Inflammatory macrophage (primary cell): ENCODE data around the gene SLC25A11.

Experiments
- DNase-seq, 2 donors: peaks; one replicate each; pipeline ENCODE4 v3.0.0-alpha.2; 2020 to 2022

Gene SLC25A11

DNA sequence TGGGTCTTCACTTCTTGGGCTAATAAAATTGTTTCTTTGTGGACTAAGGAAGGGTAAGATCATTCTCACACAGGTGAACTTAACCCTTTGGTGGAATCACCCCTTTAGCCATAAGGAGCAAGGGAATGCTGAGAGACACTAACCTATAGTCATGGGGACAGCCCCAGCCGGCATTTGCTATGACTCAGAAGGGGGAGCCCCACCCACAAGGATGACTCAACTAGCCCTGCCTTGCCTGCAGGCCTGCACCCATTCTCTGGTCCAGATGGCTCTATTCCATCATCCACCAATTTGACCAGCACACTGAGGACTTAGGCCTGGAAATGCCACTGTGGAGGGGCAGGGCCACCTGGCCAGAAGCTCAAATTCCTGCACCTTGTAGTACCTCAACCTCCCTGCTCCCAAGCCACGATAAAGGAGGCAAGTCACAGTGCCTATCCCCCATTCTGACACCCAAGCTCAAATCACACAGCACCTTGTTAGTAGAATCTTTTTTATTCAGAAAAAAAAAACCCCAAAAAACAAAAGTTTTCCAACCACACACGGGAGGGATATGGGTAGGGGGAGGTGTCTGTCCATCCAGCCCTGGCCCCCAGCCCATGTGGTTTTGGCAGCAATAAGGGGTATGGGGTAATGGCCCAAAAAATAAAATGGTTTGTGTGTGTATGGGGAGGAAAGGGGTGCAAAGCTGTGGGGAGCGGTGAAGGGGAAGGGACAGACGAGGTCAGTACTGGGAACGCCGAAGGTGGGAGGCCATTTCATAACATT, 5.5 kb upstream of the SLC25A11 start:
- DNase-seq: peak; percentile 82 to 90

DNA sequence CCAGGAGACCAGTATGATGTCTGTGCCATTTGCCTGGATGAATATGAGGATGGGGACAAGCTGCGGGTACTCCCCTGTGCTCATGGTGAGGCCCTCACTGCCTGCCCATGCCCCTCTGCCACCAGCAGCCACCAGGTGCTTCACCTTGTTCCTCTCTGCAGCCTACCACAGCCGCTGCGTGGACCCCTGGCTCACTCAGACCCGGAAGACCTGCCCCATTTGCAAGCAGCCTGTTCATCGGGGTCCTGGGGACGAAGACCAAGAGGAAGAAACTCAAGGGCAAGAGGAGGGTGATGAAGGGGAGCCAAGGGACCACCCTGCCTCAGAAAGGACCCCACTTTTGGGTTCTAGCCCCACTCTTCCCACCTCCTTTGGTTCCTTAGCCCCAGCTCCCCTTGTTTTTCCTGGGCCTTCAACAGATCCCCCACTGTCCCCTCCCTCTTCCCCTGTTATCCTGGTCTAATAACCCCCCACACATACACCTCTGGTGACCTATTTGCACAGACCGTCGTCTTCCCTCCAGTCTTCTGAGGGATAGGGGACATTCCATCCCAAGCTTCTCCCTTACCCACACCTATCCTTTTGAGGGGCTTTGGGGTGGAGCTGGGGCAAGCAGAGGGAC, 4.8 kb upstream of the SLC25A11 start:
- no peak for DNase-seq

DNA sequence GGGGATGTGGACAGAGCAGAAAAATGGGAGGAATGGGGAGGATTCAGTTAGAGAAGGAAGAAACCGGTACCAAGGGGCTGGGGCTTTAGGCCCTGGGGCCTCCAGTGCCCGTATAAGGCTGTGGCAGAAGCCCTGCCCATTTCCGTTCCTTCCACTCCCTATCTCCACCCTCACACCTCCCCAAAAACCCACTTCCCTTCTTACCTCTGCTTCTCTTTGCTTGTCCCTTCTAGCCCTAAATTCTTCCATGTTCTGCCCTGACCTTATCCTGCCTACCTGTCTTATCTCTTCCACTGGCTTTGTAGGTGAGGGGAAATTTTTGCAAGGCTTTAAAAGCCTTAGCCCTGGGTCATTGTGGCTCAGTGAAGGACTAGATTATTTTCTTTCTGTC, 4.3 kb upstream of the SLC25A11 start:
- DNase-seq: peak in 1 of 2 donors; percentile 31

DNA sequence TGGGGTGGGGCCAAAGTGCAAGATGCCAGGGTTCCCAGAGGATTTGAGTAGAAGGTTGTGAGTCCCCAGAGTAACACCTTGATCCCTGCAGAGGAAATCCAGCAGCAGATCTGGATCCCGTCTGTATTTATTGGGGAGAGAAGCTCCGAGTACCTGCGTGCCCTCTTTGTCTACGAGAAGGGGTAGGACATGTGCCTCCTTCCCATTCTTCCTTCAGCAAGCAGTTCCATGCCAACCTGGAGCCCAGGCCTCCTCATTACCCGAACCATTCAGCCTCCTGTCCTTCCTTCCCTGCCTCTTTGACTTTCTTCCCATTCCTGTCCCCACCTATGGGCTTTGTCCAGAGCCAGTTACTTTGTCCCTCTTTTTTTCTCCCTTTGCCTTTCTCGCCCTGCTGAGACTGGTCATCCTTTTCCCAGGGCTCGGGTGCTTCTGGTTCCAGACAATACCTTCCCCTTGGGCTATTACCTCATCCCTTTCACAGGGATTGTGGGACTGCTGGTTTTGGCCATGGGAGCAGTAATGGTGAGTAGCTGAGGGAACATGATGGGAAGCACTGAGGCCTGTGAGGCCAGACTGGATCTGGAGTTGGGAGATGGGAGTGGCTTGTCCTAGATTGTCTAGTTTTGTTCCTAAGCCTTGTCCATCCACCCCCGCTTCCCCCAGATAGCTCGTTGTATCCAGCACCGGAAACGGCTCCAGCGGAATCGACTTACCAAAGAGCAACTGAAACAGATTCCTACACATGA, 3.1 kb upstream of the SLC25A11 start:
- no peak for DNase-seq

DNA sequence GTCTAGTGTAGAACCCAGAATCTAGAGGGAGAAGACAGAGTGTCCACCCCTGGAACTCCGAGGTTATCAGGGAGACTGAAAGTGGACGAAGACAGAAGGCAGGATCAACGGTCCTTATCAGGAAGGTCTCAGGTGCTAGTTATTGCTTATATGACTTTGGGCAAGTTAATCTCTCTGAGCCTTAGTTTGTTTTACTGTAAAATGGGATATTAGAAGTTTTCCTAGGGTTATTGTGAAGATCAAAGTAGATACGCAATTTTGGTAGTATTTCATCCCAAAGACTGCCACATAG, 1.4 kb upstream of the SLC25A11 start:
- no peak for DNase-seq

DNA sequence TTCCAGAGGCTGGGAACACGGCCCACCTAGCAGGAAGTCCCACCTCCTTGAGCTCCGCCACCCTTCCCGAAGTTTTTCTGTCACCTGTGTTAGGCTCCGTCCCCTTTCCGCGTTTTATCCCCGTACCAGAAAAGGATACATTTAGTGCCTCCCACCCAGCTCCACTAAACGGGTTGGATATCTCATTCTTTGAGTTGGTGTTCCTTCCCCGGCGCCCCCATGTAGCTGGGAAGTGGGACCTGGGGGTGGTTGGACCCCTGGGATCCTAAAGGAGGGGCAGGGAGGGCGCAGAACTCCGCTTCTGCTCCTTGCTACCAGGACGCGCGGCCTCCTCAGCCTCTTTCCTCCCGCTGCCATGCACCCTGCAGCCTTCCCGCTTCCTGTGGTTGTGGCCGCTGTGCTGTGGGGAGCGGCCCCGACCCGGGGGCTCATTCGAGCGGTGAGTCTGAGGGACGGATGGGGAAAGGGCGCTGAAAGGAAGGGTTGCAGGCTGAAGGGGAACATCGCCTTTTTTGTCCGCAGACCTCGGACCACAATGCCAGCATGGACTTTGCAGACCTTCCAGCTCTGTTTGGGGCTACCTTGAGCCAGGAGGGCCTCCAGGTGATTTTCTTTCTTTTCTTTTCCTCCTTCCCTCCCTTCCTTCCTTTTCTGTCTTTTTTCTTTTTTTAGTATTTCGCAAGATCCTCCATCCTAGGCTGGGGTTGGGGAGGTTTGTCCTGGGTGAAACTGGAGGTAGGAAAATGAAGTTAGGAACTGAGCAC, 891 bp upstream of the SLC25A11 start:
- DNase-seq: peak in 1 of 2 donors; percentile 16

DNA sequence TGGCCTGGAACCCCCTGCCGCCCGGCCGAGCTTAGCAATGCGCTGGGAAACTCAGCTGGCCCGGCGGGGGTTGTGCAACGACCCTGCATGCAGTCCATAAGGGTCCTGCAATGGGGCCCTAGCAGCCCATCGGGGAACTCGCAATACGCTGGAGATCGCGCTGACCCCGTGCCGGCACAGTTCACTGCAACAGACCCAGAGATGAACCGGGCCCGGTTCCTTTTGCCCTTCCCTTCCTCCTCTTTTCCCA, 375 bp downstream of the SLC25A11 start:
- no peak for DNase-seq

DNA sequence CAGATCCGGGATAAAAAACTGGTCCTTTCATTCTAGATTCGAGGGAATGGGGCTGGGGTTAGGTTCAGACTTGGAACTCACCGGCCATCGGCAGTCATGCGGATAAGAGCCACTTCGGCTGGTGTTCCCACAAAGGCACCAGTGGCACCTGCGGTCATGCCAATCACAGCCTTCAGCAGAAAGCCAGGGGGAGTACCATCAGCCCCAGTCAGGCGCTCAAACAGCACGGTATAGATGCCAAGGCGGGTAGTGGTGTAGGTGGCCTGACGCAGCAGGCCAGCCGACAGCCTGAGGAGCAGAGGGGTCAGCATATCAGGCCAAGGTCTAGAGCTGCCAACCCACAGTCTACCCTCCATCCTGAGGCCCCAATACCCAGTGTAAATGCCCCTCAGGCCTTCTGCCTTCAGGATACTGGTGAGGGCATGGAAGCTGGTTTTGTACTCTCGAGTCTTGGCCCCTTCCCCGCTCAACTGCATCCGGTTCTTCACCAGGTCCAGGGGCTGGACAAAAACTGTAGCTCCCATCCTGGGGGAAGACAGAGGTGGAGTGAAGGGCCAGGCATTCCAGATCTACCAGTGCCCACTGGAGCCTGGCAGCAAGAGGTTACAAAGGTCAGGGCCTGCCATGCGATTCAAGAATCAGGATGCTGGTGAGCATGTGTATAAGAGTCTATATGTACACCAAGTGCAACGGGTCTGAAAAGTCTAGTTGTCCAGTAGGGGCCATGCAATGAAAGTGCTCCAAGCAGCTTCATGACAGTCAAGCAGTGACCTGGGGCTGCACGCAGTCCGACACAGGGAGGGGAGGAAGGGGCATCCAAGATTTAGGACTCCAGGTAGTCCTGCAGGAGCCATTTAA, 929 bp downstream of the SLC25A11 start:
- peak in 1 of 2 donors; percentile 14 for DNase-seq

DNA sequence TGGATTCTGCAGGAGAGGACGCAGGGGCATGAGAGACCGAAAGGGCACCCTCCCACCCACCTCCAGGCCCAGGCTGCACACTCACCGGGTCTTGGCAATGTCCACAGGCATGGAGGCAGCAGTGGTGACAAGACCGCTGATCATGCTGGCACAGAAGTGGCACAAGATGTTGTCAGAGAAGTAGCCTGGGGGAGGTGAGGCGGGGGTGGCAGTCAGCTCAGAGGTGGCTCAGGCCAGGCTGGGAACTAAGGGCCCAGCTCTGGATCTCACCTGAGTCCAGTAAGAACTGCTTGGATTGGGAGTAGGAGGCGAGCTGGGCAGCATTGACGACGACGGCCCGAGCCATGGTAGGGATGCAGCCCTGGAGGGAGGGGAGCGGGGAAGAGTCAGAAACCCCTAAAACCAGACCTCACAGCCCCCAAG, 1.8 kb downstream of the SLC25A11 start:
- no peak for DNase-seq

DNA sequence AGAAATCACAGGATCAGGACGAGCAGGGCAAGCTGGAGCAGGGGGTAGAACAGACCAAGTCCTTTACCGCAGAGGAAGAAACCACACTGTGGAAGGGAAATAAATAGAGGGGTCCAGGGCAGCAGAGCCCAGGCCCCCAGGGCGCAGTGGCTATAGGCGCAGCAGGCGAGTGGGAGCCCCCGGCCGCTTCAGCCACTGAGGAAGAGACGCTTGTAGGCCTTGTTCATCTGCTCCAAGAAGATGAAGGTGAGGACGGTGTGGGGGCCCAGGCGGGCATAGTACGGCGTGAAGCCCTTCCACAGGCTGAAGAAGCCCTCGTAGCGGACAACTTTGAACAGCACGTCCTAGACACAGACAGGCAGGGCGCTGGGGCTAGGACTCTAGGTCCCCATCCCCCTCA, 2.3 kb downstream of the SLC25A11 start:
- no peak for DNase-seq

DNA sequence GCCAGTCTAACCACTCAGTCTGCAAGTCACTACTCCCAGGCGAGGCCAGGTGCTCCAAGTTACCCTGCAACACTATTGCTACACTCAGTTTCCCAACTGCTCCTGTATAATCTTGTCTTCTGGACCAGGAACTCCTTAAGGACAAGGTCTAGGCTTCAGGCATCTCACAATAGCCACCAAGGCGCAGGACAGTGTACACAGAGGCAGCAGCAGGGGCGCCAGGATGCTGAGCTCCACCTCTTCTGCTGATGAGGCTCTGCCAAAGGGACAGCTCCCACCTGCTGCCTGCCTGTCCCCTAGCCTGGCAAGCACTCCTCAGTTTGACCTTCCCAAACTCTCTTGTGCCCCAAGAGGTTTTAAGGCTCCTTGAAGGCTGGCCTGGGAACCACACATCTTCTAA, 3.4 kb downstream of the SLC25A11 start:
- no peak for DNase-seq

DNA sequence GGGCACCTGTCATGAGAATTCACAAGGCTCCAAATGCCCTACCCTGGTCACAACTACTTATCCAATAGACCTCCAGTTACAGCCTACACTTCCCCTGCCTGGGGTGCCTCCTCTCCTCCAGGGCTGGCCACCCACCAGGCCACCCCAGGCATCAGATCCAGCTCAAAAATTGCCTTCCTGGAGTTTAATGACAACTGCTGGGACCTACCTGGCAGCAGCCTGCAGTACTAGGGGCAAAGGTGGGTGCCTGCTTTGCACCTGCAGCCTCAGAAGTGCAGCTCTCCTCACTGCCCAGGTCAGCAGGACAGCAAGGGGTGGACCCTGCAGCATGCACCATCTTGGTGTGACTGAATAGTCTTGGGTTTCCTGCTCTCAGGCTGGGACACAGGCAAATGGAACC, 4.2 kb downstream of the SLC25A11 start:
- DNase-seq: no peak

DNA sequence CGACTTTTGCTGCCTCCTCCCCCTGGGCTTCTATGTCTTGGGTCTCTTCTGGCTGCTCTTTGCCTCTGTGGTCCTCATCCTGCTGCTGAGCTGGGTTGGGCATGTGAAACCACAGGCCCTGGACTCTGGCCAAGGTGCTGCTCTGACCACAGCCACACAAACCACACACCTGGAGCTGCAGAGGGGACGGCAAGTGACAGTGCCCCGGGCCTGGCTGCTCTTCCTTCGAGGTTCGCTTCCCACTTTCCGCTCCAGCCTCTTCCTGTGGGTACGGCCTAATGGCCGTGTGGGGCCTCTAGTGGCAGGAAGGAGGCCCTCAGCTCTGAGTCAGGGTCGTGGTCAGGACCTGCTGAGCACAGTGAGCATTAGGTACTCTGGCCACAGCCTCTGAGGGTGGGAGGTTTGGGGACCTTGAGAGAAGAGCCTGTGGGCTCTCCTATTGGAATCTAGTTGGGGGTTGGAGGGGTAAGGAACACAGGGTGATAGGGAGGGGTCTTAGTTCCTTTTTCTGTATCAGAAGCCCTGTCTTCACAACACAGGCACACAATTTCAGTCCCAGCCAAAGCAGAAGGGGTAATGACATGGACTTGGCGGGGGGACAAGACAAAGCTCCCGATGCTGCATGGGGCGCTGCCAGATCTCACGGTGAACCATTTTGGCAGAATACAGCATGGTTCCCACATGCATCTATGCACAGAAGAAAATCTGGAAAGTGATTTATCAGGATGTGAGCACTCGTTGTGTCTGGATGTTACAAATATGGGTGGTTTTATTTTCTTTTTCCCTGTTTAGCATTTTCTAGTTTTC, 5.5 kb downstream of the SLC25A11 start:
- DNase-seq: peak; percentile 53 to 66

DNA sequence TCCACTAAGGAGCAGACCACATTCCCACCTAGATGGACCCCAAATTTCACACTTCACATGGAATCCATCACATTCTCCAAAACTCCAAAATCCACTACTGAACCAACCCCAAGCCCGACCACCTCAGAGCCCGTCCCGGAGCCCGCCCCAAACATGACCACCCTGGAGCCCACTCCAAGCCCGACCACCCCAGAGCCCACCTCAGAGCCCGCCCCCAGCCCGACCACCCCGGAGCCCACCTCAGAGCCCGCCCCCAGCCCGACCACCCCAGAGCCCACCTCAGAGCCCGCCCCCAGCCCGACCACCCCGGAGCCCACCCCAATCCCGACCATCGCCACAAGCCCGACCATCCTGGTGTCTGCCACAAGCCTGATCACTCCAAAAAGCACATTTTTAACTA, 6.2 kb downstream of the SLC25A11 start:
- no peak for DNase-seq

DNA sequence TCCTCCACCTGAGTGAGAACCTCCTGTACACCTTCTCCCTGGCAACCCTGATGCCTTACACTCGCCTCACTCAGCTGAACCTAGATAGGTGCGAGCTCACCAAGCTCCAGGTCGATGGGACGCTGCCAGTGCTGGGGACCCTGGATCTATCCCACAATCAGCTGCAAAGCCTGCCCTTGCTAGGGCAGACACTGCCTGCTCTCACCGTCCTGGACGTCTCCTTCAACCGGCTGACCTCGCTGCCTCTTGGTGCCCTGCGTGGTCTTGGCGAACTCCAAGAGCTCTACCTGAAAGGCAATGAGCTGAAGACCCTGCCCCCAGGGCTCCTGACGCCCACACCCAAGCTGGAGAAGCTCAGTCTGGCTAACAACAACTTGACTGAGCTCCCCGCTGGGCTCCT, 7.1 kb downstream of the SLC25A11 start:
- DNase-seq: no peak

DNA sequence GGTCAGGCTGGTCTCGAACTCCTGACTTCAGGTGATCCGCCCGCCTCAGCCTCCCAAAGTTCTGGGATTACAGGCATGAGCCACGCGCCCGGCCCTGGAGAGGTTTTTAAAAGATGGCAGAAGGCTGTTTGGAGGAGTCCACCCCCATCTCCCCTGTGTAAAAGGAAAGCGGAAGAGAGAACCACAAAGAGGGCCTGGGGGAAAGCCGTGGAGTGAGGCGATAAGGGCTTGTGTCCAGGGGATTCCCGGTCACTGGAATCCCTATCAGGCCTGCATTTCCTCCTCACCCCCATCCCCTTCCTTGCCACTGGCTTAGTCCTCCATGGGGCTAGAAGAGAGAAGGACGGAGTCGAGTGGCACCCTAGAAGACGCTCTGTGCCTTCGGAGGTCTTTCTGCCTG, 7.9 kb downstream of the SLC25A11 start, which contains the start of gene GP1BA:
Gene GP1BA (plus strand): TSS at position 315 of the 400 bp plus-strand sequence. CDS start 328 bp downstream, outside the sequence.
- DNase-seq: no peak

DNA sequence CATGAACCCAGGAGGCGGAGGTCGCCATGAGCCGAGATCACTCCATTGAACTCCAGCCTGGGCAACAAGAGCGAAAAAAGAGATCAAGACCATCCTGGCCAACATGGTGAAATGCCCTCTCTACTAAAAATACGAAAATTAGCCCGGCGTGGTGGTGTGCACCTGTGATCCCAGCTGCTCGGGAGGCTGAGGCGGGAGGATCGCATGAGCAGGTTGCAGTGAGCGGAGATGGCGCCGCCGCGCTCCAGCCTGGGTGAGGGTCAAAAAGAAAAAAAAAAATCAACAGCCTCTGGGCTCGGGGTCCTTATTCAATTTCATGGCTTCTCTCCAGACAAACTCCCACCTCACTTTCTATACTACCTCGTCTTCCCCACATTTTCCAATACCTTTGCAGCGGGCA, 11.0 kb downstream of the SLC25A11 start:
- no peak for DNase-seq

DNA sequence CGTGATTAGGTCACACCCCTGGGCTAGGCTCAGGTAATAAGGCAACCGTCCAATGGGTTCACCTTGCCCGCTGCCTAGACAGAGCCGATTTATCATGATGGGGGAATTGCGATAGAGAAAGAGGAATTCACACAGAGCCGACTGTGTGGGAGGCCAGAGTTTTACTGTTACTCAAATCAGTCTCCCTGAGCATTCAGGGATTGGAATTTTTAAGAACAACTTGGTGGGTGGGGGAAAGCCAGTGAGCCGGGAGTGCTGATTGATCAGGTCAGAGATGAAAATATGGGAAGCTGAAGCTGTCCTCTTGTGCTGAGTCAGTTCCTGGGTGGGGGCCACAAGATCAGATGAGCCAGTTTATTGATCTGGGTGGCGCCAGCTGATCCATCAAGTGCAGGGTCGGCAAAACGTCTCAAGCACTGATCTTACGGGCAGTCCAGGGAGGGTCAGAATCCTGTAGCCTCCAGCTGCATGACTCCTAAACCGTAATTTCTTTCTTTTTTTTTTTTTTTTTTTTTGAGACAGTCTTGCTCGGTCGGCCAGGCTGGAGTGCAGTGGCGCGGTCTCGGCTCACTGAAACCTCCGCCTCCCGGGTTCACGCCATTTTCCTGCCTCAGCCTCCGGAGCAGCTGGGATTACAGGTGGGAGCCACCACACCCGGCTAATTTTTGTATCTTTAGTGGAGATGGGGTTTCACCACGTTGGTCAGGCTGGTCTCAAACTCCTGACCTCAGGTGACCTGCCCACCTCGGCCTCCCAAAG, 13.1 kb downstream of the SLC25A11 start:
- DNase-seq: peak; percentile 55 to 58

DNA sequence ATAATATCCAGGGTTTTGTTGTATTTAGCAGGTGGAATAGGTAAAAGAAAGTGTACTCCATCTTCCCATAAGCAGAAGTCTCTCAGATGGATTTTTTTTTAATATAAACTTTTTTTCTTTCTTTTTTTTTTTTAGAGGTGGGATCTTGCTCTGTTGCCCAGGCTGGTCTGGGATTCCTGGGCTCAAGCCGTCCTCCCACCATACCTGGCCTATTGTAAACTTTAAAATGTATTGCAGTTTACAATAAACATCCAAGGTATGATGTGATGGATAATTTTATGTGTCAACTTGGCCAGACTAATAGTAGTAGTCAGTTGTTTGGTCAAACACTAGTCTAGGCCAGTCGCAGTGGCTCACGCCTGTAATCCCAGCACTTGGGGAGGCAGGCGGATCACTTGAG, 18.5 kb downstream of the SLC25A11 start:
- no peak for DNase-seq

DNA sequence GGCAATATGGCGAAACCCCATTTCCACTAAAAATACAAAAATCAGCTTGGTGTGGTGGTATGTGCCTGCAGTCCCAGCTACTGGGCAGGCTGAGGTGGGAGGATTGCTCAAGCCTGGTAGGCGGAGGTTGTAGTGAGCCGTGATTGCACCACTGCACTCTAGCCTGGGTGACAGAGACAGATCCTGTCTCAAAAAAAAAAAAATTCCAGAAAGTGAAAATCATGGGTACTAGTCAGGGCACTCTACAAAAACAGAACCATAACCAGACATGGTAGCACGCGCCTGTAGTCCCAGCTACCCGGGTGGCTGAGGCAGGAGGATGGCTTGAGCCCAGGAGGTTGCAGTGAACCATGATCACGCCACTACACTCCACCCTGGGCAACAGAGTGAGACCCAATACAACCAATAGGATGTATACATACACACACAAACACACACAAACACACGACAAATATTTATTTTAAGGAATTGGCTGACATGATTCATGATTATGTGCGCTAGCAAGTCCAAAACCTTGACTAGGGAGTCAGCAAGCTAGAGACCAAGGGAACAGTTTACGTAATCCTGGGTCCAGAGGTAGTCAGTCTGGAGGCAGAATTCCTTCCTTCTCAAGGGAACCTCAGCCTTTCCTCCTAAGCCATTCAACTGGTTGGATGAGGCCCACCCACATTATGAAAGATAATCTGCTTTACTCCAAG, 19.3 kb downstream of the SLC25A11 start:
- DNase-seq: peak; percentile 94 to 97
